ENCODE measurements around the gene ENAH. TPM values are rescaled to one million over a fixed set of nuclear protein-coding genes. Genes with fewer than 3 reads are reported as not detected.

The ENAH gene
- 284 and 285 TPM in 2 replicates for total RNA-seq (2021)
- long read RNA-seq, full-length matches to known transcripts: 1 of 63 reads
- long read RNA-seq, partial matches to known transcripts: 9 of 63 reads
- long read RNA-seq, other reads (novel, unspliced or antisense): 53 of 63 reads

DNA sequence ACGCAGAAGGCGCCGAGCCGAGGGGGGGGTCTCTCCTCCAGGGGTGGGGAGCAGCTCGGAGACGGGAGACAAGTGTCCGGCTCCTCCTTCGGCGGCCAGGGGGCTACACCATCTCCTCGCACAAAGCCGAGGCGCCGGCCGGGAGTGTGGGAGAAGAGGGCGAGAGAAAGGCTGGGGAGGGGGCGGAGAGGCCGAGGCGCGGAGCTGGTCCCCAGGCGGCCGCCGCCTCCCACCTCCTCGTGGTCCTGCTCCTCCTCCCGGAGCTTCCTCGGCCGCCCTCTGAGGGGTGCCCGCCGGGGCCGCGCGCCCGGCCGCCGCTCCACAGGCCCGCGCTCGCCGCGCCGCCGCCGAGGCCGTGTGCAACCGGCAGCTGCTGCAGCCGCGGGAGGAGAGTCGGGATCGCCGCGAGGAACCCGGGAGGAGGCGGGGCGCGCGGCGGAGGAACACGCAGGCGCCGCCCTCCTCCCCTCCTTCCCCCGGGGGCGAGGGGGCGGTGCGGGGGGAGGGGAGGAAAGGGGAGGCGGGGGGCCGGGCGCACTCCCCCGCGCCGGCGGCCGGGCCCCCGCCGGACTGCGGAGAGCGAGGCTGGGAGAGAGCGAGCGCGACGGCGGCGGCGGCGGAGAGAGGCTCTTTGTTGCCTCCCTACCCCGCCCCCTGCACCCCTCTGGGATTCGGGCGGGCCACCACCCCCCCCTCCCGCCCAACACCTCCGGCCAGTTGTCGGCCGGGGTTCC is at the start of gene ENAH:
Gene ENAH (minus strand): TSS at position 395 of the 734 bp plus-strand sequence. CDS start 433 bp downstream, outside the sequence.
- H3K23ac ChIP-seq (ENCODE audit: insufficient read length, low read depth, low read length): no peak within 1 kb of the TSS
- no peak within 1 kb of the TSS for H3T11ph ChIP-seq (ENCODE audit: low read length)

More for the DNA sequence above, at the start of gene ENAH:
- H3K4me2 ChIP-seq (ENCODE audit: insufficient read depth, insufficient read length, low read length): peak within 1 kb of the TSS; percentile 93
- peak within 1 kb of the TSS; percentile 62 for H2BK5ac ChIP-seq (ENCODE audit: insufficient read length, low read length)
- no peak within 1 kb of the TSS for H2AFZ ChIP-seq (ENCODE audit: low read length)
- peak; percentile 84 for DNase-seq
- H3K4me1 ChIP-seq (ENCODE audit: insufficient read depth, low read length): no peaks in the 10 kb centered on the region
- WGBS (ENCODE audit: extremely low coverage, insufficient read length, low lambda C conversion rate): no CpG with 5 or more reads among the region's 90 CpGs
- H3K18ac ChIP-seq (ENCODE audit: insufficient read length, low read depth, low read length): peak within 1 kb of the TSS; percentile 99
- H3K14ac ChIP-seq (ENCODE audit: insufficient read depth, low read length): peak within 1 kb of the TSS; percentile 97
- Mint-ChIP-seq H3K27ac (peak within 1 kb of the TSS; percentile 99), H3K4me1 (peaks cover 36 to 43% of the 10 kb centered on the region in 2 experiments), H3K4me3 (peak within 1 kb of the TSS; percentile 95 to 100), H3K36me3 (ENCODE audit: insufficient read depth in 1 of 3, low read depth in 3 of 3) (peaks cover 5 to 28% (median 12%) of the 10 kb centered on the region in 3 experiments), H3K9me3 (peaks cover 0 to 5% of the 10 kb centered on the region in 2 experiments; a peak in 1 of 5 replicates), H3K27me3 (ENCODE audit: low read depth) (no peaks in the 10 kb centered on the region; the same call in 1 of the 2 replicates)
- H3K27me3 ChIP-seq (ENCODE audit: insufficient read depth, low read length): no peaks in the 10 kb centered on the region
- H3K56ac ChIP-seq (ENCODE audit: insufficient read length, low read depth, low read length): peak within 1 kb of the TSS; percentile 71
- H2BK12ac ChIP-seq (ENCODE audit: insufficient read length, low read depth, low read length): no peak within 1 kb of the TSS
- peak within 1 kb of the TSS; percentile 95 for H4K91ac ChIP-seq (ENCODE audit: insufficient read length, low read depth, low read length)
- H3K79me1 ChIP-seq (ENCODE audit: insufficient read depth, low read depth, low read length, poor library complexity, severe bottlenecking): no peaks in the 10 kb centered on the region
- H3K4ac ChIP-seq (ENCODE audit: low read depth, low read length): peak within 1 kb of the TSS; percentile 62; the same call in 1 of the 2 replicates
- H2AK5ac ChIP-seq (ENCODE audit: insufficient read length, low read length): no peak within 1 kb of the TSS
- H4K8ac ChIP-seq (replicated peaks; ENCODE audit: insufficient read length, low read depth, low read length): peak within 1 kb of the TSS; percentile 51
- no peak within 1 kb of the TSS for H2BK120ac ChIP-seq (ENCODE audit: low read depth, low read length, poor library complexity, severe bottlenecking)
- peak within 1 kb of the TSS; percentile 86 for H4K5ac ChIP-seq (ENCODE audit: insufficient read length, low read depth, low read length)
- H3K79me2 ChIP-seq (ENCODE audit: insufficient read depth, low read length): peaks cover 38% of the 10 kb centered on the region; the same call in 1 of the 2 replicates
- H3K9me3 ChIP-seq (ENCODE audit: control insufficient read depth, low read depth, low read length): no peaks in the 10 kb centered on the region
- peaks cover 3% of the 10 kb centered on the region for H3K23me2 ChIP-seq (ENCODE audit: insufficient read length, low read depth, low read length, poor library complexity, severe bottlenecking)
- no peaks in the 10 kb centered on the region for H4K20me1 ChIP-seq (ENCODE audit: control insufficient read depth, insufficient read depth, insufficient read length)
- no peak within 1 kb of the TSS for H2BK20ac ChIP-seq (ENCODE audit: low read depth, low read length, poor library complexity, severe bottlenecking)
- no peak within 1 kb of the TSS for H2BK15ac ChIP-seq (ENCODE audit: low read depth, low read length)
- H3K27ac ChIP-seq (ENCODE audit: insufficient read length, low read depth, low read length): peak within 1 kb of the TSS; percentile 43
- TF ChIP-seq, protein P1, sequence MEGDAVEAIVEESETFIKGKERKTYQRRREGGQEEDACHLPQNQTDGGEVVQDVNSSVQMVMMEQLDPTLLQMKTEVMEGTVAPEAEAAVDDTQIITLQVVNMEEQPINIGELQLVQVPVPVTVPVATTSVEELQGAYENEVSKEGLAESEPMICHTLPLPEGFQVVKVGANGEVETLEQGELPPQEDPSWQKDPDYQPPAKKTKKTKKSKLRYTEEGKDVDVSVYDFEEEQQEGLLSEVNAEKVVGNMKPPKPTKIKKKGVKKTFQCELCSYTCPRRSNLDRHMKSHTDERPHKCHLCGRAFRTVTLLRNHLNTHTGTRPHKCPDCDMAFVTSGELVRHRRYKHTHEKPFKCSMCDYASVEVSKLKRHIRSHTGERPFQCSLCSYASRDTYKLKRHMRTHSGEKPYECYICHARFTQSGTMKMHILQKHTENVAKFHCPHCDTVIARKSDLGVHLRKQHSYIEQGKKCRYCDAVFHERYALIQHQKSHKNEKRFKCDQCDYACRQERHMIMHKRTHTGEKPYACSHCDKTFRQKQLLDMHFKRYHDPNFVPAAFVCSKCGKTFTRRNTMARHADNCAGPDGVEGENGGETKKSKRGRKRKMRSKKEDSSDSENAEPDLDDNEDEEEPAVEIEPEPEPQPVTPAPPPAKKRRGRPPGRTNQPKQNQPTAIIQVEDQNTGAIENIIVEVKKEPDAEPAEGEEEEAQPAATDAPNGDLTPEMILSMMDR (conservative IDR thresholded peaks at IDR 0.05): peak; percentile 17; the same call in 1 of the 3 replicates
- H3K9ac ChIP-seq (ENCODE audit: extremely low read depth, insufficient read length, low read length): peak within 1 kb of the TSS; percentile 92
